ENCODE measurements around the gene DHX9. TPM values are rescaled to one million over a fixed set of nuclear protein-coding genes. Genes with fewer than 3 reads are reported as not detected.

DHX9 gene
- total and polyA plus RNA-seq, 5 donors from 2014 or later, result 76.0 to 292 (median 85.5) TPM

- H3K9me3 Mint-ChIP-seq, result peaks cover 0 to 2% (median 0%) of the 10 kb centered on the region in 7 donors
- Histone ChIP-seq H3K9me3 (ENCODE audit: control insufficient read depth in 2 of 2, low read length in 2 of 2) (no peaks in the 10 kb centered on the region), H3K27ac (ENCODE audit: insufficient read depth, low read length, poor library complexity, severe bottlenecking) (no peak overlapping the region), H3K4me1 (ENCODE audit: control insufficient read depth, insufficient read depth, low read length, poor library complexity, severe bottlenecking) (no peaks in the 10 kb centered on the region), H3K27me3 (ENCODE audit: control insufficient read depth, insufficient read depth, low read length) (no peaks in the 10 kb centered on the region), H3K36me3 (ENCODE audit: control insufficient read depth, insufficient read depth, low read length) (no peaks in the 10 kb centered on the region), H3K4me3 (ENCODE audit: low read depth, low read length) (no peak overlapping the region)
- no peaks in the 10 kb centered on the region for H3K27me3 Mint-ChIP-seq
- no peak for ATAC-seq (ENCODE audit: low read depth in 2 of 2)
- DNase-seq, result no peak
- H3K4me3 Mint-ChIP-seq, result no peak overlapping the region
- H3K36me3 Mint-ChIP-seq, result peaks cover 39% of the 10 kb centered on the region
- H3K27ac Mint-ChIP-seq, result no peak overlapping the region
- H3K4me1 Mint-ChIP-seq, result no peaks in the 10 kb centered on the region
Observed at GRCh38 chr1:182803846-182804245, 35.3 kb upstream of the DHX9 start.

DNA sequence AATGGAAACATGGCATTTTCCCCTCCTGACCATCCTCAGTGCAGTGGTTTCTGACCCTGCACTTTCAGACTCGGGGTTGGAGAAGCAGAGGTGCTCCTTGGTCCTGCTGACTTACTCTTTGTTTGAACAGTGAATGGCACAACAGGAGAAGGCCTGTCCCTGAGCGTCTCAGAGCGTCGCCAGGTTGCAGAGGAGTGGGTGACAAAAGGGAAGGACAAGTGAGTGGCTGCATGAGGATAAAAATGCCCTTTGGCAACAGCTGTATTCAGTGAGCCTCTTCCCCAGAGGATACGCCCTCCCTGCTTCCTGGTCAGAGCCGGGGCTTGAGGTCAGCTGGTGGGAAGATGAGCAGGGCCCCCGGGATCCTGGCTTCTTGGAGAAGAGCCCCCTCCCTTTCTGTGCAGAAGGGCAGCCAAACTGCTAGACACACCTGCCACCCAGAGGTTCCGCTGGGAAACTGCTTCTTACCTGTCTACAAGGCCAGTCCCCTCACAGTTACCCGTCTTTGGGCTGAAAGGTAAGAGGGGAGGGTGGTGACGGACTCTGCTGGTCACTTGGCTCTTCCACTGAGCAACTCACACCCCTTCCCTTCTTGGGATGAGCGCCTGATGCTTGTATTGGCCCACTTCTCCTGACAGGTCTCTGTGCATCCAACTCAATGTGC is 33.0 kb upstream of the DHX9 start:
- Mint-ChIP-seq H3K4me1 (no peaks in the 10 kb centered on the region), H3K27ac (no peak overlapping the region), H3K36me3 (peaks cover 44% of the 10 kb centered on the region), H3K27me3 (no peaks in the 10 kb centered on the region), H3K9me3 (peaks cover 0 to 2% (median 0%) of the 10 kb centered on the region in 7 donors), H3K4me3 (no peak overlapping the region)
- Histone ChIP-seq H3K36me3 (ENCODE audit: control insufficient read depth, insufficient read depth, low read length) (no peaks in the 10 kb centered on the region), H3K9me3 (ENCODE audit: control insufficient read depth in 2 of 2, low read length in 2 of 2) (no peaks in the 10 kb centered on the region), H3K4me3 (ENCODE audit: low read depth, low read length) (no peak overlapping the region), H3K4me1 (ENCODE audit: control insufficient read depth, insufficient read depth, low read length, poor library complexity, severe bottlenecking) (no peaks in the 10 kb centered on the region), H3K27ac (ENCODE audit: insufficient read depth, low read length, poor library complexity, severe bottlenecking) (no peak overlapping the region), H3K27me3 (ENCODE audit: control insufficient read depth, insufficient read depth, low read length) (no peaks in the 10 kb centered on the region)
- ATAC-seq (ENCODE audit: low read depth in 2 of 2) (no peak), DNase-seq (no peak)

DNA sequence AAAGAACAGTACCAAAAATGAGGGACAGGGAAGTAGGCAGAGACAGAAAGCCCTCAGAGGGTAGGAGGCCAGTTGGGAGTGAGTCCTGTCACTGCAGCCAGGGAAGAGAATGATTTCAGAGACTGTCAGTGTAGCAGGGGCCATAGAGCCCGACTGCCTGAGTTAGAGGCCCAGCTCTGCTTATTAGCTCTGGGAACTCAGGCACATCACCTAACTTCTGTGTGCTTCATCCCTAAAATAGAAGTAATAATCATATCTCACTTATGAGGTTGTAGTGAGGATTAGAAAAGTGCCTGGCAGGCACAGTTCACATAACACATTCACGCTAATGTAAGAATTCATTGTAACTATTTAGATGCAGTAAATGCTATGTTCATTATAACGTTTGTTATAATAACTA is 31.2 kb upstream of the DHX9 start:
- H3K36me3 Mint-ChIP-seq, result peaks cover 49% of the 10 kb centered on the region
- peaks cover 2% of the 10 kb centered on the region for H3K36me3 ChIP-seq (ENCODE audit: control insufficient read depth, insufficient read depth, low read length)

DNA sequence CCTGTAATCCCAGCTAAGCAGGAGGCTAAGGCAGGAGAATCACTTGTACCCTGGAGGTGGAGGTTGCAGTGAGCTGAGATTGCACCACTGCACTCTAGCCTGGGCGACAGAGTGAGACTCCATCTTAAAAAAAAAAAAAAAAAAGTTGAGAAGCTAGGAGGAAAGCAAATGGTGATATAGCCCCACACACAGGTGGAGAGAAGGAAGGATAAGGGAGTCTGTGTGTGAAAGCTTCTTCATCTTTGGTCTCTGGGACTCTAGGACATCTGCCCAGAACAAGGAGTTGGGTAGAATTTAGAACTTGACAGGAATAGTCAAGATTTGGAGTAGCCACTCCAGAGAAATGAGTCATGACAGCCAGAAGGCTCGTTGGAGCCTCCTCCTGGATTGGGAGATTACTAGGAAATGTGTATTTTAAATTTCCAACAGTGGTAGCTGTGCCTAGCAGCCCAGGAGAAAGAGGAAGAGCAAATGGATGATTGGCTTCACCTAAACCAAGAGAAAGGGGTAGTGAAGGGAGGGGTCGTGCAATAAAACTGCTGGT is 29.7 kb upstream of the DHX9 start:
- no peak for DNase-seq
- no peak overlapping the region for H3K4me3 Mint-ChIP-seq
- H3K4me1 Mint-ChIP-seq, result no peaks in the 10 kb centered on the region
- H3K27ac Mint-ChIP-seq, result peak overlapping the region in 1 of 3 donors; percentile 14
- H3K4me3 ChIP-seq (ENCODE audit: low read depth, low read length), result no peak overlapping the region
- H3K27me3 Mint-ChIP-seq, result no peaks in the 10 kb centered on the region
- H3K27ac ChIP-seq (ENCODE audit: insufficient read depth, low read length, poor library complexity, severe bottlenecking), result no peak overlapping the region
- no peaks in the 10 kb centered on the region for H3K4me1 ChIP-seq (ENCODE audit: control insufficient read depth, insufficient read depth, low read length, poor library complexity, severe bottlenecking)
- no peaks in the 10 kb centered on the region for H3K27me3 ChIP-seq (ENCODE audit: control insufficient read depth, insufficient read depth, low read length)
- ATAC-seq (ENCODE audit: low read depth in 2 of 2), result no peak
- H3K9me3 ChIP-seq (ENCODE audit: control insufficient read depth in 2 of 2, low read length in 2 of 2), result no peaks in the 10 kb centered on the region
- H3K9me3 Mint-ChIP-seq, result peaks cover 0 to 2% (median 0%) of the 10 kb centered on the region in 7 donors
- H3K36me3 ChIP-seq (ENCODE audit: control insufficient read depth, insufficient read depth, low read length), result peaks cover 2% of the 10 kb centered on the region
- H3K36me3 Mint-ChIP-seq, result peaks cover 40% of the 10 kb centered on the region

More for the DNA sequence above, 31.2 kb upstream of the DHX9 start:
- DNase-seq (no peak), ATAC-seq (ENCODE audit: low read depth in 2 of 2) (no peak)
- no peaks in the 10 kb centered on the region for H3K9me3 ChIP-seq (ENCODE audit: control insufficient read depth in 2 of 2, low read length in 2 of 2)
- Mint-ChIP-seq H3K27ac (no peak overlapping the region), H3K4me1 (no peaks in the 10 kb centered on the region), H3K9me3 (peaks cover 0 to 2% (median 0%) of the 10 kb centered on the region in 7 donors), H3K27me3 (no peaks in the 10 kb centered on the region), H3K4me3 (no peak overlapping the region)
- no peak overlapping the region for H3K4me3 ChIP-seq (ENCODE audit: low read depth, low read length)
- no peaks in the 10 kb centered on the region for H3K27me3 ChIP-seq (ENCODE audit: control insufficient read depth, insufficient read depth, low read length)
- H3K27ac ChIP-seq (ENCODE audit: insufficient read depth, low read length, poor library complexity, severe bottlenecking), result no peak overlapping the region
- H3K4me1 ChIP-seq (ENCODE audit: control insufficient read depth, insufficient read depth, low read length, poor library complexity, severe bottlenecking), result no peaks in the 10 kb centered on the region

GRCh38 chr1:182811975-182812722 is 27.0 kb upstream of the DHX9 start:
- Mint-ChIP-seq H3K4me3 (no peak overlapping the region), H3K9me3 (peaks cover 0 to 2% (median 0%) of the 10 kb centered on the region in 7 donors), H3K27ac (no peak overlapping the region)

DNA sequence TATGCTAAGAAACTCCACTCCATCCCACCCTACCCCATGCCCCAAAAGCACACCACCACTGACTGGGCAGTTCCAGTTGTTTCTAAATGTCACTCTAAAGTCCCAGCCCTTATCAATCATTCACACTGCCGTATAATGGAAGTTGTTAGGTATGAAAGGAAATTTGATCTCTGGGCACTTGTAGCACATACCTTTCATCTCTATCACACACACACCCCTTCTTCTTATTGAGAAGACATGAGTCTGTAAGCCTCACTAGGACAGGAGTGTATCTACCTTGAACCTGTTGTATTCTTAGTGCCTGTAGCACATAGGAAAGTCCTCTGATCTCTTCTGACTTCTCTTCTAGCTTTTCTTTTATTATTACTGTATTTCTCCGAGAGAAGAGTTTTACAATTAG is 22.3 kb upstream of the DHX9 start:
- Histone ChIP-seq H3K9me3 (ENCODE audit: control insufficient read depth in 2 of 2, low read length in 2 of 2) (no peaks in the 10 kb centered on the region), H3K4me3 (ENCODE audit: low read depth, low read length) (no peak overlapping the region), H3K27me3 (ENCODE audit: control insufficient read depth, insufficient read depth, low read length) (no peaks in the 10 kb centered on the region), H3K4me1 (ENCODE audit: control insufficient read depth, insufficient read depth, low read length, poor library complexity, severe bottlenecking) (no peaks in the 10 kb centered on the region), H3K36me3 (ENCODE audit: control insufficient read depth, insufficient read depth, low read length) (peaks cover 13% of the 10 kb centered on the region), H3K27ac (ENCODE audit: insufficient read depth, low read length, poor library complexity, severe bottlenecking) (no peak overlapping the region)
- no peak overlapping the region for H3K4me3 Mint-ChIP-seq
- no peaks in the 10 kb centered on the region for H3K4me1 Mint-ChIP-seq
- H3K9me3 Mint-ChIP-seq, result peaks cover 0 to 1% (median 0%) of the 10 kb centered on the region in 7 donors
- no peaks in the 10 kb centered on the region for H3K27me3 Mint-ChIP-seq
- peaks cover 55% of the 10 kb centered on the region for H3K36me3 Mint-ChIP-seq
- no peak overlapping the region for H3K27ac Mint-ChIP-seq
- ATAC-seq (ENCODE audit: low read depth in 2 of 2), result no peak
- DNase-seq, result no peak

More at GRCh38 chr1:182811975-182812722, 27.0 kb upstream of the DHX9 start:
- Histone ChIP-seq H3K27ac (ENCODE audit: insufficient read depth, low read length, poor library complexity, severe bottlenecking) (no peak overlapping the region), H3K4me3 (ENCODE audit: low read depth, low read length) (no peak overlapping the region), H3K4me1 (ENCODE audit: control insufficient read depth, insufficient read depth, low read length, poor library complexity, severe bottlenecking) (no peaks in the 10 kb centered on the region), H3K9me3 (ENCODE audit: control insufficient read depth in 2 of 2, low read length in 2 of 2) (no peaks in the 10 kb centered on the region), H3K27me3 (ENCODE audit: control insufficient read depth, insufficient read depth, low read length) (no peaks in the 10 kb centered on the region), H3K36me3 (ENCODE audit: control insufficient read depth, insufficient read depth, low read length) (peaks cover 8% of the 10 kb centered on the region)
- H3K4me1 Mint-ChIP-seq, result no peaks in the 10 kb centered on the region
- no peaks in the 10 kb centered on the region for H3K27me3 Mint-ChIP-seq
- no peak for ATAC-seq (ENCODE audit: low read depth in 2 of 2)
- peaks cover 38% of the 10 kb centered on the region for H3K36me3 Mint-ChIP-seq
- DNase-seq, result no peak

GRCh38 chr1:182817802-182818201 is 21.3 kb upstream of the DHX9 start:
- H3K4me1 Mint-ChIP-seq, result no peaks in the 10 kb centered on the region
- no peak overlapping the region for H3K4me3 Mint-ChIP-seq
- ATAC-seq (ENCODE audit: low read depth in 2 of 2) (no peak), DNase-seq (no peak)
- Histone ChIP-seq H3K4me3 (ENCODE audit: low read depth, low read length) (no peak overlapping the region), H3K27ac (ENCODE audit: insufficient read depth, low read length, poor library complexity, severe bottlenecking) (no peak overlapping the region), H3K4me1 (ENCODE audit: control insufficient read depth, insufficient read depth, low read length, poor library complexity, severe bottlenecking) (no peaks in the 10 kb centered on the region), H3K9me3 (ENCODE audit: control insufficient read depth in 2 of 2, low read length in 2 of 2) (no peaks in the 10 kb centered on the region), H3K36me3 (ENCODE audit: control insufficient read depth, insufficient read depth, low read length) (peaks cover 12% of the 10 kb centered on the region), H3K27me3 (ENCODE audit: control insufficient read depth, insufficient read depth, low read length) (no peaks in the 10 kb centered on the region)
- no peaks in the 10 kb centered on the region for H3K27me3 Mint-ChIP-seq
- no peak overlapping the region for H3K27ac Mint-ChIP-seq
- H3K36me3 Mint-ChIP-seq, result peaks cover 53% of the 10 kb centered on the region
- peaks cover 0 to 1% (median 0%) of the 10 kb centered on the region in 7 donors for H3K9me3 Mint-ChIP-seq
